Stimulated activated CD4-positive, alpha-beta T cell treated with anti-CD3 and anti-CD28 coated beads, Interleukin-12 subunit alpha, Interleukin-12 subunit beta, amount 100 ng/mL, for 4 hours (primary cell): Measurements from ENCODE around the gene WDR88.
A peak's percentile ranks its signal among the peaks of the same experiment; 100 is the strongest.
"Not testable (repeated sequence)": the region's sequence is repeated elsewhere in the genome, so short reads cannot be mapped to it uniquely, and the experiment has no call there.

Experiments used
- DNase-seq: peaks from one replicate; pipeline ENCODE4 v3.0.0-alpha.2; 2020

The WDR88 gene

GRCh38 chr19:33174186-33174585 lies 42.3 kb downstream of the WDR88 start:
- DNase-seq: no peak

- no peak for DNase-seq
Measured at GRCh38 chr19:33175156-33175782, 43.4 kb downstream of the WDR88 start.

- DNase-seq: peak; percentile 19
Measured at GRCh38 chr19:33175886-33176669, 44.2 kb downstream of the WDR88 start.

GRCh38 chr19:33176670-33177416 lies 44.9 kb downstream of the WDR88 start:
- peak; percentile 97 for DNase-seq

- no peak for DNase-seq
Measured at GRCh38 chr19:33177417-33177979, 45.6 kb downstream of the WDR88 start.

GRCh38 chr19:33186431-33187182 lies 54.7 kb downstream of the WDR88 start:
- DNase-seq: no peak

GRCh38 chr19:33187183-33187540 lies 55.2 kb downstream of the WDR88 start:
- DNase-seq: no peak

- DNase-seq: no peak
Measured at GRCh38 chr19:33189453-33189852, 57.5 kb downstream of the WDR88 start.

- DNase-seq: not testable (repeated sequence)
Measured at GRCh38 chr19:33191092-33191491, 59.2 kb downstream of the WDR88 start.

- no peak for DNase-seq
Measured at GRCh38 chr19:33191501-33191900, 59.6 kb downstream of the WDR88 start.

- no peak for DNase-seq
Measured at GRCh38 chr19:33192010-33192409, 60.1 kb downstream of the WDR88 start.

GRCh38 chr19:33193269-33193864 lies 61.5 kb downstream of the WDR88 start:
- no peak for DNase-seq

- DNase-seq: no peak
Measured at GRCh38 chr19:33193865-33194362, 62.0 kb downstream of the WDR88 start, which contains the start of gene LRP3. Gene LRP3, plus strand, starts transcription at chr19:33194330. Its CDS starts 456 bp downstream, at chr19:33194786.

GRCh38 chr19:33194532-33194885 lies 62.6 kb downstream of the WDR88 start:
- DNase-seq: no peak

- no peak for DNase-seq
Measured at GRCh38 chr19:33194886-33195644, 63.2 kb downstream of the WDR88 start.

- no peak for DNase-seq
Measured at GRCh38 chr19:33195645-33196347, 63.9 kb downstream of the WDR88 start.

- DNase-seq: no peak
Measured at GRCh38 chr19:33196446-33197193, 64.7 kb downstream of the WDR88 start.

GRCh38 chr19:33197591-33198000 lies 65.7 kb downstream of the WDR88 start:
- DNase-seq: no peak

- no peak for DNase-seq
Measured at GRCh38 chr19:33198169-33198568, 66.3 kb downstream of the WDR88 start.
